Progenitor cell of endocrine pancreas (in vitro differentiated cells): Measurements from ENCODE around the gene SYNE3. TPM values are rescaled to one million over a fixed set of nuclear protein-coding genes. Genes with fewer than 3 reads are reported as not detected.
"Not testable (repeated sequence)": the region's sequence is repeated elsewhere in the genome, so short reads cannot be mapped to it uniquely, and the experiment has no call there.

ENCODE experiments used
- DNase-seq: peaks from one replicate; pipeline ENCODE4 v3.0.0; 2021; ENCODE audit warnings: low spot score; ENCODE audit not compliant: unreplicated experiment
- H3K27ac Mint-ChIP-seq: 2 replicates; pipeline ENCODE4 v1.8.0; 2021; ENCODE audit warnings: mild to moderate bottlenecking, moderate library complexity, mixed read lengths
- H3K27me3 Mint-ChIP-seq: 2 replicates; pipeline ENCODE4 v1.8.0; 2021; ENCODE audit warnings: mixed read lengths
- H3K36me3 Mint-ChIP-seq: 2 replicates; pipeline ENCODE4 v1.8.0; 2022; ENCODE audit warnings: mixed read lengths; ENCODE audit not compliant: insufficient read depth
- H3K4me1 Mint-ChIP-seq: 2 replicates; pipeline ENCODE4 v1.8.0; 2021; ENCODE audit warnings: low read depth, mixed read lengths
- H3K4me3 Mint-ChIP-seq: 2 replicates; pipeline ENCODE4 v1.8.0; 2021; ENCODE audit warnings: low read depth, mild to moderate bottlenecking, moderate library complexity, mixed read lengths
- H3K9me3 Mint-ChIP-seq: 2 replicates; pipeline ENCODE4 v1.8.0; 2021; ENCODE audit warnings: low read depth, mixed read lengths
- total RNA-seq: library from RNA; stranded (reverse); gene quantifications from 2 replicates; pipeline ENCODE4 v1.2.1, GENCODE V29; 2021
- TF ChIP-seq, protein P1 (sequence below): fragments of 200-600 bp; sonication (generic); IDR thresholded peaks from one replicate; pipeline ENCODE4 v1.5.0; 2021; ENCODE audit warnings: antibody characterized with exemption, mild to moderate bottlenecking; ENCODE audit not compliant: unreplicated experiment

The SYNE3 gene
- total RNA-seq, 1 donor from 2014 or later = 0.31 TPM

DNA sequence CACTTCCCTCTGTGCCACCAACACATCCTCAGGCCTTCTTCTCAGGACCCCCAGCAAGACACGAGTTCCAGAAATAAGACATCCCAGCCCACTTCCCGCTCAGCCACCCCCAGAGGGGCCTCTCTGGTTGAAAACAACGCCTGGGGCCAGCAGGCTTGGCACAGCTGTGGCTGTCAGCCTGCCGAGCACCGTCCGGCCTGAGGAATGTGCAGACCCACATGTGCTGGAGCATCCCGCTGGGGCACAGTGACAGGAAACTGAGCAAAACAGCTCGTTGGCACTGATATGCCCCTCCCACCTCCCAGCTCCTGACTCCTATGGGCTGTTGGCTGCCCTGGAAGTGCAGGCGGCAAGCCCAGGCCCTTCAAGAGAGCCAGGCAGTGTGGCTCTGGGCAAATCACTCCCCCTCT, 1.4 kb downstream of the SYNE3 start:
- peaks cover 61% of the 10 kb centered on the region for H3K27me3 Mint-ChIP-seq
- no peaks in the 10 kb centered on the region for H3K9me3 Mint-ChIP-seq

DNA sequence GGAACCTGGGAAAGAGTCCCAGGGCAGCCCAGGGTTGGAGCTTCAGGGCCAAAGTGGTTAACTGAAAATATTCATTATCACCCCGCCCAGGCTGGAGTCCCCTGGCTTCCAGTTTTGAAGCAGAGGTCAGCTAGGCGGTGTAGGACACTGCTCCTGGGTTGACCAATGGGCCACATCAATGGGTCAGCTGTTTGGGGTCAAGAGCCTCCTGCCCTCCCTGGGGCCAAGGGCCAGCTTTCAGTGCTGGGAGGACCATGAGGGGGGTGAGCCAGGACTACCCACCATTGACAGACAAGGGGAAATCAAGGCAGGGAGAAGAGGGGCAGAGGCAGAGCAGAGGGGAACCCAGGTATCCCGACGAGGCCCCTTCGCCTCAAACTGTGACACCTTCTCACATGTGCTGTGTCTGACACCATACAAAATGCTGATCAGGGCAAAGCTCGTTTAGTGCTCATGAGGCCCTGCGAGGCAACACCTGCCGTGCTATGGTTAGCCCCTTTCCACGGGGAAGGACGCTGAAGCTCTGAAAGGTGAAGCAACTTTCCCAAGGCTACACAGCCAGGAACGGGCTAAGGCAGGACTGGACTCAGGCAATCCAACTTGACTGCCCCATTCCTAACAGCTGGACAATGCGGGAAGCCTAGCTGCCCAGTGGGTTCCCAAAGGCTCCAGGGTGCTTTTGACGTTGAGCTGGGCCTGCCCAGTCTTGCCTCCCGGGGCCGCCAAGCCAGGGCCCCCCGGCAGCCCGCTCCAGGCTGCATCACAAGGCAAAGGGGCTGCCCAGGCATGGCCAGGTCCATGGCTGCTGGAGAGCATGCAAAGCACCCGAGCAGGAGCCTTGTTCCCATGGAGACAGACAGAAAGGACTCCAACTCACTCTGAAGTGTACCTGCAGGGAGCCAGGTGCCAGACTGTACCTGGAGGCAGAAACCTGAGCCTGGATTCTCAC, 2.0 kb downstream of the SYNE3 start:
- TF ChIP-seq, protein P1, sequence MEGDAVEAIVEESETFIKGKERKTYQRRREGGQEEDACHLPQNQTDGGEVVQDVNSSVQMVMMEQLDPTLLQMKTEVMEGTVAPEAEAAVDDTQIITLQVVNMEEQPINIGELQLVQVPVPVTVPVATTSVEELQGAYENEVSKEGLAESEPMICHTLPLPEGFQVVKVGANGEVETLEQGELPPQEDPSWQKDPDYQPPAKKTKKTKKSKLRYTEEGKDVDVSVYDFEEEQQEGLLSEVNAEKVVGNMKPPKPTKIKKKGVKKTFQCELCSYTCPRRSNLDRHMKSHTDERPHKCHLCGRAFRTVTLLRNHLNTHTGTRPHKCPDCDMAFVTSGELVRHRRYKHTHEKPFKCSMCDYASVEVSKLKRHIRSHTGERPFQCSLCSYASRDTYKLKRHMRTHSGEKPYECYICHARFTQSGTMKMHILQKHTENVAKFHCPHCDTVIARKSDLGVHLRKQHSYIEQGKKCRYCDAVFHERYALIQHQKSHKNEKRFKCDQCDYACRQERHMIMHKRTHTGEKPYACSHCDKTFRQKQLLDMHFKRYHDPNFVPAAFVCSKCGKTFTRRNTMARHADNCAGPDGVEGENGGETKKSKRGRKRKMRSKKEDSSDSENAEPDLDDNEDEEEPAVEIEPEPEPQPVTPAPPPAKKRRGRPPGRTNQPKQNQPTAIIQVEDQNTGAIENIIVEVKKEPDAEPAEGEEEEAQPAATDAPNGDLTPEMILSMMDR = no peak
- Mint-ChIP-seq H3K4me3 (no peak overlapping the region), H3K27ac (no peak overlapping the region), H3K4me1 (peaks cover 6% of the 10 kb centered on the region), H3K27me3 (peaks cover 60% of the 10 kb centered on the region), H3K36me3 (no peaks in the 10 kb centered on the region), H3K9me3 (no peaks in the 10 kb centered on the region)
- no peak for DNase-seq

More for the DNA sequence above, 1.4 kb downstream of the SYNE3 start:
- no peak for DNase-seq
- TF ChIP-seq, protein P1 = no peak
- Mint-ChIP-seq H3K36me3 (no peaks in the 10 kb centered on the region), H3K4me1 (peaks cover 6% of the 10 kb centered on the region), H3K4me3 (no peak overlapping the region), H3K27ac (no peak overlapping the region)

DNA sequence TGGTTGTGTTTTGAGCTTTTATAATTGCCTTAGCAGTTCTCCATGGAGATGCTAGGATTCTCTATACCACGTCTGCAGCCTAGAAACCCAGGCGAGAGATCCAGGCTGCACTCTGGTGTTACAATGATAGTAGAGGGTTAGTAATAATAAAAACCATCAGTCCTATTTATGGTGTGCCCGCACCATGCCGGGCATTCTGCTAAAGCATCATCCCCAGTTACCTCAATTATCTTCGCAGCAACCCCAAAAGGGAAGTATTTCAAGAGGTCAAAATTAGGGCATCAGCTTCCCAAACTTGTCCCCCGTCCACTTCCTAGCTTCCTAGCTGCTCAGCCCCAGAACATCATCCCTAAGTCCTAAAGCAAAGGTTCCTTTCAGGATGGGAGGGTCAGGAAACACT, 3.2 kb downstream of the SYNE3 start:
- Mint-ChIP-seq H3K27ac (no peak overlapping the region), H3K27me3 (peaks cover 56% of the 10 kb centered on the region), H3K4me3 (no peak overlapping the region), H3K4me1 (peaks cover 6% of the 10 kb centered on the region), H3K9me3 (no peaks in the 10 kb centered on the region), H3K36me3 (no peaks in the 10 kb centered on the region)
- DNase-seq = no peak
- TF ChIP-seq, protein P1 = no peak

DNA sequence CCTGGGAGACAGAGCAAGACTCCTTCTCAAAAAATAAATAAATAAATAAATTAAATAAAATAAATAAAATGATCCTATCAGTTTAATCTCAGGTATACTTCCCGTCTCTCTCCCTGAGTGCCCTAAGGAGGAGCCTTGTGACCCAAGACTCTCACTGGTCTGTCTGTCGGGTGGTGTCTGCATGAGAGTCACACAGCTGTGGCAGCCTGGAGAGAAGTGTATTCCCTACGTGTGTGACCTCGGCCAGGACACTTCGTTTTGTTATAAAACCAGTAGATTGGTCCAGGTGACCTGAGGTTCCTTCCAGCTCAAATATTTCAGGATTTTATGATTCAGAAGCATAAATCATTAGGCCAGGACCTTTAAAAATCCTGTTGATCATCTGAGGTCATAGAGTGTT, 4.8 kb downstream of the SYNE3 start:
- Mint-ChIP-seq H3K27ac (no peak overlapping the region), H3K4me3 (no peak overlapping the region), H3K27me3 (peaks cover 42% of the 10 kb centered on the region), H3K9me3 (no peaks in the 10 kb centered on the region), H3K36me3 (no peaks in the 10 kb centered on the region), H3K4me1 (peaks cover 3% of the 10 kb centered on the region)
- TF ChIP-seq, protein P1 = no peak
- no peak for DNase-seq

DNA sequence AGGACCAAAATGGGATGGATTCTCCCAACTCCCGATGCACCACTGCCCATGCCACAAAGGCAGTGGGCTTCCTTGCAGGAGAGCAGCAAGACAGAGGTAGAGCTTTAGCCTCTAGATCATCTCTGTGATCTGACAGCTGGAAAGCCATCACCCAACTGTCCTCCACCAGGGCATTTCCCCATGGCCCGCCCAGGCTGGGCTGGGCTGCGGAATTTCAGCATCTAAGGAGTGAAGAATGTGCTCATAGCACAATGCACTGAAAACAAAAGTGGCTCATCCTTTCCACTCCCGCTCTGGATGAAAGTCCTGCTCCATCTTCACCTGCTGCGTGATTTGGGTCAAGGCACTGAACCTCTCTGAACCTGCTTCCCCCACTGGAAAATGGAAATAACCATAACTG, 5.6 kb downstream of the SYNE3 start:
- no peak for DNase-seq
- Mint-ChIP-seq H3K9me3 (no peaks in the 10 kb centered on the region), H3K4me1 (peaks cover 1% of the 10 kb centered on the region), H3K4me3 (no peak overlapping the region), H3K36me3 (no peaks in the 10 kb centered on the region), H3K27me3 (peaks cover 40% of the 10 kb centered on the region), H3K27ac (no peak overlapping the region)
- TF ChIP-seq, protein P1 = no peak

DNA sequence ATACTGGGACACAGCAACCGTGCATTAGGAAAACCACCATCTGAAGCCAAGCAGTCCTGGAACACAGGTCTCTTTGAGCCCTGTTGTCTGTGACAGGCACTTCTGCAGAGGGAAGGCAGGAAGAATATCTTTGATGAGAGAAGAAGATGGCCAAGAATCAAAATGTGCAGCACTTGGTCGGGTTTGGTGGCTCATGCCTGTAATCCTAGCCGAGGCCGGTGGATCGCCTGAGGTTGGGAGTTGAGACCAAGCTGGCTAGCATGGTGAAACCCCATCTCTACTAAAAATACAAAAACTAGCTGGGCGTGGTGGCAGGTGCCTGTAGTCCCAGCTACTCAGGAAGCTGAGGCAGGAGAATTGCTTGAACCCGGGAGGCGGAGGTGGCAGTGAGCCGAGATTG, 6.1 kb downstream of the SYNE3 start:
- peaks cover 37% of the 10 kb centered on the region for H3K27me3 Mint-ChIP-seq
- H3K27ac Mint-ChIP-seq, DNase-seq, H3K4me1 Mint-ChIP-seq, H3K4me3 Mint-ChIP-seq, H3K36me3 Mint-ChIP-seq, H3K9me3 Mint-ChIP-seq: not testable (repeated sequence)
